HG02763 (cell line): Measurements from ENCODE around the gene BNIPL.

Source experiments
- ATAC-seq: cut with Tn5 transposase; IDR thresholded peaks from one replicate; pipeline ENCODE4 v1.9.1; 2021; ENCODE audit warnings: mild to moderate bottlenecking, moderate library complexity; ENCODE audit not compliant: unreplicated experiment

The BNIPL gene, protein sequence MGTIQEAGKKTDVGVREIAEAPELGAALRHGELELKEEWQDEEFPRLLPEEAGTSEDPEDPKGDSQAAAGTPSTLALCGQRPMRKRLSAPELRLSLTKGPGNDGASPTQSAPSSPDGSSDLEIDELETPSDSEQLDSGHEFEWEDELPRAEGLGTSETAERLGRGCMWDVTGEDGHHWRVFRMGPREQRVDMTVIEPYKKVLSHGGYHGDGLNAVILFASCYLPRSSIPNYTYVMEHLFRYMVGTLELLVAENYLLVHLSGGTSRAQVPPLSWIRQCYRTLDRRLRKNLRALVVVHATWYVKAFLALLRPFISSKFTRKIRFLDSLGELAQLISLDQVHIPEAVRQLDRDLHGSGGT

DNA sequence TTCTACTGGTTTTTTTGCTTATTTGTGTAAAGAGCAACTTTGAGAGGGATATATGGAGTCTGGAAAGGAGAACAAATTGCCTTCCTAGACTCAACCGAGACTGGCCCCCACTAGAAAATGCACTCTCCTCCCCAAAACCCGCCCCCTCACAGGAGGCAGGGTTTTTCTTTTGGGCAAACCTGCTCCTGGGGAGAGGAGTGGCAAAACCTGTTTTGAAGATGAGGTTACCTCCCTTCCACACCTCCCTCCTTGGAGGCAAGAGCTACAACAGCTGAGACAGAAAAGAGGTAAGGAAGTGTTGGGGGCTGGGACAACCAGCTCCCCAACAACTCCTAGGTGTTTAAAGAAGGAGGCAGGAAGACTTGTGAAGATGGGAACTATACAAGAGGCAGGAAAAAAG, at the start of gene BNIPL:
BNIPL (plus strand) TSS at position 231 of the 400 bp plus-strand sequence; CDS start at position 371, 140 bp downstream.
- ATAC-seq: no peak

DNA sequence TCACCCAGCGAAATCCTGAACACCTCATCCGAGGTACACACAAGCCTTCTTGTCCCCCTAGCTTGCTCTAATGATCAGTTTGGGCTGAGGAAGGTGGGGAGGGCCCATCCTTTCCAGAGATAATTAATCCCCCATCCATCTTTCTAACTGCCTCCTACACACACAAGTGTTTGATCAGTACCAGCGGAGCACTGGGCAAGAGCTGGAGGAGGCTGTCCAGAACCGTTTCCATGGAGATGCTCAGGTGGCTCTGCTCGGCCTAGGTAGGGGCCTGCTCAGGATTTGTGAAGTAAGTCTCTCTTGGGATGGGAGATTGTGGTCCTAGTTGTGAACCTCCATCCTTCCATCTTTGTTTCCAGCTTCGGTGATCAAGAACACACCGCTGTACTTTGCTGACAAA, 48.5 kb upstream of the BNIPL start:
- no peak for ATAC-seq

DNA sequence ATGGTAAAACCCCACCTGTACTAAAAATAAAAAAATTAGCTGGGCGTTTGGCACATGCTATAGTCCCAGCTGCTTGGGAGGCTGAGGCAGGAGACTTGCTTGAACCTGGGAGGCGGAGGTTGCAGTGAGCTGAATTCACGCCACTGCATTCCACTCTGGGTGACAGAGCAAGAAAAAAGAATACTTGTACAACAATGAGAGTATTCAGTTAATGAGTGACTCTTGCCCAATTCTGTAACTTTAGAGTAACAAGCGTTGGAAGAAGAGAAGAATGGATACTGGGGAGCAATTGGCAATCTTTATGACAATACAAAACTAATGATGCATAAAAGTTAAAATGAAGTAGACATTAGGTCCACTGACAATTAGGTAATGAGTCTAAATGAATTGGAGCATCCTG, 43.8 kb upstream of the BNIPL start:
- ATAC-seq: no peak

DNA sequence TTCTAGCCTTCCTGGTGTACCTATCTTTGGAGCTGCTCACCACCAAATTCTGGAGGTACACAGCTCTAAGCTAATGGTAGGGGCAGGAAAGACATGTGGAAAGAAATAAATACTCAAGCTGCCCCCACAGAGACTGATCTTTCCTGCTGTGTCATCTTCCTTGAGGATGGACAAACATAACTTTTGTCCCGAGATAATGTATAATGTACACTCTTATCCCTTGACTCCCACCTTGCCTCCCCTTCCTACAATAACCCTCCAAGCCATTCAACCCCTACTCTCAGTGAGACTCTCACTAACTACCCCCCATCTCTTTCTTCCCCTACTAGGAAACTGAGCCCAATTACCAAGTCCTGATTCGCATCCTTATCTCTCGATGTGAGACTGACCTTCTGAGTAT, 42.1 kb upstream of the BNIPL start:
- ATAC-seq: no peak

DNA sequence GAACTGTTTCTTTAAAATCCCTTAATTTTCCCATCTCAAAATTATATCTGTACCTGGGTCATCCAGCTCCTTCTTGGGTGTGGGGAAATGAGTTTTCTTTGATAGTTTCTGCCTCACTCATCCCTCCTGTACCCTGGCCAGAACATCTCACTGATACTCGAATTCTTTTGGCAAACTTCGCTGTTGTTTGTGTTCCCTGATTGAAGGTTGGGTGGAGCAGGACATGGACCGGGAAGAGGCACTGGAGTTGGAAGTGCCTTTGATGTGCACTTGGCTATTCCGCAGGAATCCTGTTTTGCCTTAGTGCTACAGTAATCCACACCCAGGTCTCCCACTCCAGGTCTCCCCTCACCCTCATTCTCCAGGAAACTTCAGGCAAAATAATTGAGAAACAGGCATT, 40.9 kb upstream of the BNIPL start:
- ATAC-seq: no peak

DNA sequence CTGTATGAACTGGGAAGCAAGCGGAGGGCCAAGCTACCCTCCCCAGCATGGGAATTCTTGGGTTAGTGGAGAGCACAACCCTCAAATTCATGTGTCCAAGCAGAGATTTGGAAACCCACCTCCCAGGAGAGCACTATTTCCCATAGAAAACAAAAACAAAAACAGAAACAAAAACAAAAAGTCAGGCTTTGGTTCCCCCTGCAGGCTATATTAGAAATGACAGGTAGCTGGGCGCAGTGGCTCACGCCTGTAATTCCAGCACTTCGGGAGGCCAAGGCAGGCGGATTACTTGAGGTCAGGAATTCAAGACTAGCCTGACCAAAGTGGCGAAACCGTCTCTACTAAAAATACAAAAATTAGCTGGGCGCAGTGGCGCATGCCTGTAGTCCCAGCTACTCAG, 40.5 kb upstream of the BNIPL start:
- no peak for ATAC-seq

DNA sequence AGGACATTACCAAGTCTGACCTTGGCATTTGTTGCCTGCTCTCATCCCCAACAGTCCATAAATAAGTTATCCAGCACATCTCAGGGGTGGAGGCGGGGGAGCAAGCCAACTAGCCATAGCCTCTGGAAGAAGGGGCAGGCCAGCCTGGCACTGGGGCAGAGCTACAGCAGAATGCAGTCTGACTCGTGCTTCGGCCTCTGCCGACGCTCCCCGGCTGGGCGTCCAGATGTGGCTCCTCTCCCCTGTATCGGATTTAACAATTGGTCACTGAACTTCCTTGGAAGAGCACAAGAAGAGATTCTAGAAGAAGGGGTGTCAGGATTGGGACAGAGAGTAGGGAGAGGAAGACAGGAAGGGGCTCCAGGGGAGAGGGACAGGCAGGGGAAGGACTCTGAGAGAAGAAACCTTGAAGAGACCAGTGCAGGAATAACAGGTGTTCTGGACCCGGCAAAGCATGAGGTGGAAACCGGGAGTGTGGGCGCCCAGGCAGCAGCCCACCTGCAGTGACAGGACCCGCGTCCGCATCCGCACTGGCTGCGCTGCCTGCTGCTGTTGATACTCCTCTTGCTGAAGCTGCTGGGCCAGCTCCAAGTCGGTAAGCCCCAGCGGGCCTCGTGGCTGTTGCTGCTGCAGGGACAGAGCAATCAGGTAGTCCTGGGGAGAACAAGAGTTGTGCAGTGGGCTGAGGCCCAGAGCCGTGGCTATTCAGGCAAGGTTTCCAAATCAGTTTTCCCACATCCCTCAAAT, 39.1 kb upstream of the BNIPL start:
- no peak for ATAC-seq

DNA sequence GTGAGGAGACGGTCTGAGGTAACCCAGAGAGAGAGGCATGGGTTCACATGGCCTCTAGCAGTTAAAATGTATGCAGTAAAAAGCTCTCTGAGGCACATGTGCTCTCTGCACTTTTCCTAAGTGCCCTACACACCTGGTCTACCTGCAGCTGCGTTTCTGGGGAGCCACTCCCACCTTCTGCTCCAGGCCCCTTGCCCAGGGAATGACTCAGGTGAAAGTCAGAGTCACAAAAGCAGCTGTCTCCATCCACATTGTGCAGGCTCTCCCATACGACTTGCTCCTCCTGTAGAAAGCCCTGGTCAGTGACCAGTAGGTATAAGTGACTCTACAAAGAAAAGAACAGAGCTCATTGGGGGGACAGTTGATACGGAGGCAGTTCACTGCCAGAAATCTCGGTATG, 38.4 kb upstream of the BNIPL start:
- ATAC-seq: no peak

DNA sequence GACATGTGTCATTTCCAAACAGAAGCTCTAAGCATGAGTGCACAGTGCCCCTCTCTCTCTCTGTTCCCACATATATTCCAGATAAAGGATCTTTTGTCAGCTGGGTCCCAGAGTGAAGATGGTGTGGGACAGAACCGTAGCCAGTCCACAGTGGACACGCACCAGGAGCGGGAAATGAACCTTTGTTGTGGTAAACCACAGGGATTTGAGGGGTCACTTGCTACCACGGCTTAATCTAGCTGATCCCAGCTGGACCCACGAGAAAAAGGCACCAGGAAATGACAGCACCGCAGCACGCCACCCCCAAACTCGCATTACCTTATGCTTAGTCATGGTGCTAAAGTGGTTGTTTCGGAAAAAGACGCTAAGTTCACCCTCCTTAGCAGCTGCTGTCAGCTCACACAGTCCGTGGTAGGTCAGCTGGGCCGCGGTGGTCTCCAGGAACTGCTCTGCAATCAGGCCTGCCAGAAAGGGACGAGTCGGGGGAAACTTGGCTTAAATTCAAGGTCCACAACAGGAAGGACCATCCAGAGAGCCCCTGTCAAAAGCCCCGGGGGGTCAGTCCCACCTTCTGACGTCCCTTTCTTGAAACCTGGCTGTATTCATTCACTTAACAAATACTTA, 37.2 kb upstream of the BNIPL start:
- ATAC-seq: no peak

DNA sequence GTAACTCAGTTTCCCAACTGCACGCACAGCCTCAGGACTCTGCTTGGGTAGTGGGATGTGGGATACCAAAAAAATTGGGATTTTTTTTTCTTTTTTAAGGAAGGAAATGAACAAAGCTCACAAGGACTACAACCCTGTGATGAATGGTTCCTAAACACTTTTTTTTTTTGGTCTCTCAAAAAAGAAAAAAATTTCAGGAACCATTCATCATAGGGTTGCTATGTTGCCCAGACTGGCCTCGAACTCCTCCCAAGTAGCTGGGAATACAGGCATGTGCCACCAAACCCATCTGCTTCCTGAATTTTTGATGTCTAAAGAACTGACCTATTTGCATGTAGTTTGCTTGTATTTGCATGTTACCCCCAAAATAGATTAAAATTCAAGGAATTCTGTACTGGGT, 36.5 kb upstream of the BNIPL start:
- no peak for ATAC-seq

DNA sequence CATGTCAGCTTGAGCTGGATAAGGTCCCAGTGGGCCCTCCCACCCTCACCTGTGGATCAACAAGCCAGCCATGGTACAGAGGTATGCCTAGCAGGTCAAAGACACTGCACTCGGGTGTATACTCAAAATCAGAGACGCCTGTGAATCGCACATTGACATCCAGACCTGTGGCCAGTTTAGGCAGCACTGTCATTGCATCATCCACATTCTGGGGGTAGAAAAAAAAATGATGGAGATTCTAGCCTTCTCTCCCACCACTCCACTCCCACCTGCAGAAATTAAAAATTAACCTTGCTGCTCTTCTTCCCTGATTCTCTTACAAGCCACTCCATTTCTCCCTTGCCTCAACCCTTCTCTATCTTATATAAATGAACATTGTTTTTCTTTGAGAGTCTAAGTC, 36.0 kb upstream of the BNIPL start:
- no peak for ATAC-seq

DNA sequence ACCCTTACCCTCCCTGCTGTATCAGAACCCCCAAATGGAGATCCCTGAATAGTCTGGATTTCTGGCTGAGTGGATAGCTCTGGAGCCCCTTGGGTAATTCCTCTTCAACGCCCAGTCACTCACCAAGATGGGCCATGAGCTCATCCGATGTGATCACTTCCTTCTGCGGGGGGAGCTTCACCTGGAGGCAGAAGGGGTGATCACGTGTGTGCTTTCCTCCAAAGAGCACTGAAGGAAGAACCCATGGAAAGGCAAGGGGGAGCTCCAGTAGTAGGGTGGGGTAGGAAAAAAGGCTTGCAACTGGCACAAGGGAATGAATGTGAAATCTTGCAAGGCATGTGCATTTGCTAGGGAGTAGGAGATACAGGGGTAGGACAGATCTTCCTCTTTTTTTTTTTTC, 34.8 kb upstream of the BNIPL start:
- no peak for ATAC-seq

DNA sequence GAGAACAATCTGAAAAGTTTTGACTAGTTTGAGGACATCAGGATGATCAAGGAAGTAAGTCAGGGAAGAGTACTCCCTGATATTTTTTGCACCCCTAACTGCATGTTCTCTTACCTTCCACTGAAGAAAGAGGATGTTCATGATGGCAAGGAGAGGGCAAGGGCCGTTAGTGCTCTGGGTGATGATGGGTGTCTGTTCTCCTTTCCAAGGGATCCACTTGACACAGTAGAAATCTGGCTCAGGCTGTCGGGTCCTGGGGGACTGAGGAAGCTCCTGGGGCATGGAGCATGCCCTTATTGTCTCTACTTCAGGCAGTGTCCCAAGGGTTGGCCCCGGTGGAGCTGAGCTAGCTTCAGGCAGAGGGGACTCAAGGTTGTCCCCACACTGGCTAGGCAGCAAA, 34.3 kb upstream of the BNIPL start:
- ATAC-seq: no peak

DNA sequence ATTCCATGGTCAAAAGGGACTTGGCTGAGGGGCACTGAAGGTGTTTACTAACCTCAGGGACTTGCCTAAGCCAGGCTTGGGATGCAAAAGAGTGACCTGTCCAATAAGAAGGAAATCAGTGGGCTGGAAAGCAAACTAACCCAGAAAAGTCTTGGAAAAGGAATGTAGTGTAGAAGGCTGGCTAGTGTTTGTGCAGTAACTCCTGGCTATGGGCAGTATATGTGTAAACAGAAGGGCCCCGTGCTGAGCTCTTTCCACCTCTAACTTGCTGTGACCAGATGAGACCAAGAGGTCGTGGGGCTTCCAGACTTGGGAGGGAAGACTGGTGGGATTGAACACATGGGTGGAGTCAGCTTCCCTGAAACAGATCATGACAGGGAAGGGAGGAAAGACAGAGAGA, 33.8 kb upstream of the BNIPL start:
- no peak for ATAC-seq

DNA sequence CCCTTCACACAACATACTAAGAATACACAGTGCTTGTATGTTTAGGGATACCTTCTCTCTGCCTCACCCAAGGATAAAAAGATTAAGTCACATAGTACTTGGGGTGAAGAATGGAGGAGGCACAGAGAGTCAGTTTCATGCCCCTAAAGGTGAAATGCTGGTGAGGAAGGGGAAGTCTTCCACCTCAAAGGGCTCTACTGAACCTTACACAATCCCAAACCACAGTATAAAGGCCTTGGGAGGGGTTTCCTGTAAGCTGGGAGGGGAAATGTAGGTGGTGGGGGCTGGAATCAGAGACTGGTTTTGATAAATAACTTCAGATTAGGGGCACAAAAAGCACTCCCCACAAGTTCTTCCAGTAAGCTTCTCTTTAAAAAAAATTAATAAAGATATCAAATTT, 33.2 kb upstream of the BNIPL start:
- no peak for ATAC-seq

DNA sequence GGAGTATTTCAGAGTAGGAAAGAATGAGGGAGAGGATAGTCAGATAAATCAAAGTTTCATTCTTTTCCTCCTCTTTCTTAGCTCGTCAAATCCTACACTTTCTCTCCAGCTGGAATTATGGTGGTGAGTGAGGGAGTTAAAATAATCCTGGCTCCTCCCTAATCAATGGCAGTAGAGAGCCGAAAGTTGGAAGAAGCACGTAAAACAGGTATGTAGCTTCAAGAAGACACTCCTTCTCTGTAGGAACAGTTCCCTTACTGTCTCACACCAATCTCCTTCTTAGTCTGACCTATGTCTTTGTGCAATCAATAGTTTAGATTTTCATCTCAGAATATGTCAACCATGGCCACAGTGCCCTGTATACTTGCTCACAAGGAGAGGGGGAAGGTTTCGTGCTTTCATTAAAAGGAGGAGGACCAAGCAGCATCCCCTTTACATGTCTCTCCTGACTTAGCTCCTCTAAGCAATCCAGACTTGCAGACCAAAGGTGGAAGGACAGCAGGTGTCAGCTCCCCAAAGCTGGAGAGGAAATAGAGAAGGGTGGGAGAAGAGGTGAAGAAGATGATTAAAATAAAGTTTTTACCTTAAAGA, 30.6 kb upstream of the BNIPL start:
- no peak for ATAC-seq

DNA sequence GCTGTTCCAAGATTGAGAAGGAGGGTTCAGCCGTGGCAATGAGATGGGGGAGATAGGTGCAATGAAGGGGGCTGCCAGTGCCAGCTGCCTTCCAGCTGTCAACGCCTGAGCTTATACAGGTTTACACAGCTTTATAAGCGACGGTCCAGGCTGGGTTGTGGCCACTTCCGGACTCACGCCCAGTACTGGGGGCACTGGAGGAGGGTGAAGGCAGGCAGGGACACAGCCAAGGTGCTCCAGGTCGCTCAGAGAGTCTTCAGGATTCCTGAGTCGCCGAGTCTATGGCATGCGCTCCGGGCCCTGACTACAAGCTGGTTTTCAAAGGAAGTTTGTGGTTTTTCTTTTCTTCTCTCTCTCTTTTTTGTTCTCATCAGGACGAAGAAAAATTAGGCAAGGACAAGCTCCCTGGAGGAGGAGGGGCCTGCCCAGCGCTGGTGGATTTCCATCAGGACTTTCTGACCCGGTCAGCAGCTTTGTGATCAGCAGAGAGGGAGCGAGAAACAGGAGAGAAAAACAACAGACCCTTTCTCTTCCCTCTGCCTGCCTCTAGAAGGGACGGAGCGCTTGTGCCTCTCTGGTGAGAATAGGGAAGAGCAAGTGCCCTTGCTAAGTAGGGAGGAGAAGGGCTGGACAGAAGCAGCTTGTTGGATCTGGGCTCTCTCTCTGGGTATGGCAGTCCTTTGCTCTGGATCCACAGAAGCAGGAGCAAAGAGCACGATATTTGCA, 29.9 kb upstream of the BNIPL start, which contains the start of gene MINDY1:
MINDY1 (minus strand) TSS at position 576 of the 726 bp plus-strand sequence. CDS start 4,285 bp downstream, outside the sequence.
- ATAC-seq: no peak

DNA sequence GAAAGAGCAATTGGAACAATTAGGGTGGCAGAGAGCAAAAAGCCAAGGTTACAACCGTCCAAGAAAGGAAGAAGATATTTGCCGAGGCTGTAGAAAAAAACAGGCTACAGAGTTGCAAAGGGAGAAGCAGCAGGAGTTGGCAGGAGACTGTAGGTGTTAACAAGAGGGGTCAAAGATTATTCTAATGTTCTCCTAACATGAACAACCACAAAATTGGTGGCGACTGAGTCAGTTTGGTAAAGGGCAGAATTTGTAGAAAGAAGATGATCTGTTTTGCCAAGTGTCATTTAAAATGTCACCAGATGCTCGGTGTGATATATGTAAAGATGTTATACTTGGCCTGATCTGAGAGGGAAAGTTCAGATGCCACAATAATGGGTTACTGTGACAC, 28.5 kb upstream of the BNIPL start:
- ATAC-seq: no peak

DNA sequence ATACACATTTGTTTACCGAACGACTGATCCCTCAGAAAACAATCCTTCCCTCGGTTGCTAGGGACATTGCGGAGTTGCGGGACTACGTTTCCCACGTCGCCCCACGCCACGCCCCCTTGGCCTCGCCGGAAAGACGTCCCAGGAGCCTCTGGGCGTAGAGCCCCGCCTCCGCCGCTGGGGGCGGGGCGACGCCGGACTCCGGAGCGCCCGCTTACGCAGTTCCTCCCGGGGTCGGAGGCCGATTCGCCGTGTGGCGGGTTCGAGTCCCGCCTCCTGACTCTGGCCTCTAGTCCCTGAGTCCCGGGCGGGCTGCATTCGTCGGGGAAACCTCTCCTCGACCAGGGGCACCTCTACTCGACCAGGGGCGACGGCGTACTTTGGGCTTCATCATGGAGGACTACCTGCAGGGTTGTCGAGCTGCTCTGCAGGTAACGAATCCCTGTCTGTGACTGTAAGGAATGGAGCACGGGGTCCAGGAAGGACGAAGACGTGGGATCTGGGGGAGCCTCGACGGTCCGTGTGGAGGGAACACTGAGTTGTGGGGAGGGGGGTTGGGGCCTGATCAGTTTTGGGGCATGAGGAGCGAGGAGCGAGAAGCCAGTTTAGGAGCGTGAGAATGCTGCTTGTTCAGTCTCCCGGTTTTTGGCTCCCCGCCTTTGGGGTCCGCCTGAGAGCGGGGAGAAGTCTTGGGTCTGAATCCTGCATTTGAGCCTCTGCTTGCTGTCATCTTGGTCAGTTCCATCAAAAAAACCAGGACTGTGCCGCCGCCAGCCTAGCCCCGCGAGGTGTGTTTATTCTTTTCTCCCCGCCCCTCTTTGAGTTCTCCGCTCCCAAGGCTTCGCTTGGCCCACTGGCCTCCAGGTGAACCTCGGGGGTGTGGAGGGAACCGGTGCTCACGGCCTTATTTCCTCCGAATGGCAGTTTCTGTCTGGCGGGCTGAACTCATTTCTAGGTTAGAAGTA, 27.9 kb upstream of the BNIPL start, which contains the start of gene PRUNE1:
PRUNE1 (plus strand) TSS at position 206 of the 962 bp plus-strand sequence; CDS start at position 390, 184 bp downstream.
- ATAC-seq: peak; percentile 84

DNA sequence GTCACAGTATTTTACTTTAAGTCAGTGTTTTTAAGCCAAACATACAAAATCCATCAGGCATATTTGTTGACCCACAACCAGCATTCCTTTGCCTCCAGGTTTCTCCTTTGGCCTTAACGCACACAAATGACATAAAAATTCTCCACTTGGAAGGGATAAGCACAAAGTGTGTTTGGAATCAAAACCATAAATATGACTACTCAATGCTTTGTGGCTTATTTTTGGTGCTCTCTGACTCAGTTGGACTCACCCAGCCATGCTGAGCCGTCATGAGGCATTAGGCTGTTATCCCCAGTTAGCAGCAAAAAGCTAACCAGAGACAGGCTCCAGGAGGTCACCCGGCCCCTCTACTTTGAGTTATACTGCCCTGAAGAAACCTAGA, 27.2 kb upstream of the BNIPL start:
- no peak for ATAC-seq
